Suppressor macrophage treated with lipopolysaccharide for 4 hours (primary cell): ENCODE measurements around the gene PARP2.

Experiments used
- DNase-seq: peaks from one replicate; pipeline ENCODE4 v3.0.0-alpha.2; 2020

Gene PARP2

DNA sequence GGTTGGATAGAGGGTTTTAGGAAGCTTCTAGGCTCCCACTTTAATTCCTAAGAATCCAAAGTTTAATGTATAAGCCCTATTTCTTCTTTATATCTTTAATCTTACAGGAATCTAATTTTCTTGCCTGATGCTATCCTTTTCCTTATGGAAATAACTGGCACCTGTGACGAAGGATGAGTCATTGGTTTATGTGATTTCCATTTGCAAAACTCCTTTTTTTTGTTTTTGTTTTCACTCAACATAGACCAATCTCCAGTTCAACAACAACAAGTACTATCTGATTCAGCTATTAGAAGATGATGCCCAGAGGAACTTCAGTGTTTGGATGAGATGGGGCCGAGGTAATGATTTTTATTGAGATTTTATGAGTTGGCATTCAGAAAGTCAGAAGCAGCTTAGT lies 6.8 kb downstream of the PARP2 start:
- DNase-seq, result no peak

DNA sequence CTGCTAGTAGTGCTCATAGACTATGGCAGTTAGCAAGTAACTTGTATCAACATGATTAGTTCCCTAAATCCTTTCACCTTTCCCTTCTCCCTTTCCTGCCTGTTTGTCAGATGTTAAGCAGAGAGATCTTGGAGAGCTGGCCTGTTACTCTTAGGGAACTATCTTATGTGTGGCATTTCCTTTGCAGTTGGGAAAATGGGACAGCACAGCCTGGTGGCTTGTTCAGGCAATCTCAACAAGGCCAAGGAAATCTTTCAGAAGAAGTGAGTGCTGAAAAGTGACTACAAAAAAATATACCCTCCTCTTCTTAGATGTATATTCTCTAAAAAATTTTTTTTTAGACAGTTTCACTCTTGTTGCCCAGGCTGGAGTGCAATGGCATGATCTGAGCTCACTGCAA lies 7.4 kb downstream of the PARP2 start:
- DNase-seq, result no peak

DNA sequence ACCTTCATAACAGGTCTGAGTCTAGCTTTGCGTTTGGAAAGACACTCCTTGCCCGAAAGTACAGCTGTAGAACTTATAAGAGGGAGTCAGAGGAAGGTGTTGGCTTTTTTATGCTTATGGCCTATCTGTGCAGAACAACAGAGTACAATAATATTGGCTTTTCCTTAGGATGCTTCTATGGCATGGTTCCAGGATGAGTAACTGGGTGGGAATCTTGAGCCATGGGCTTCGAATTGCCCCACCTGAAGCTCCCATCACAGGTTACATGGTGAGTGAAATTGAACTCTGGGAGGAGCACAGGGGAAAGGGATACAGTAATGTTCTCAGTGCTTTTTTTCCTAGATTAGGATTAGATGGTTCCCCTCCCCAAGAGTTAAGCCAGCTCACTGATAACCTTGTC lies 13.0 kb downstream of the PARP2 start:
- no peak for DNase-seq

DNA sequence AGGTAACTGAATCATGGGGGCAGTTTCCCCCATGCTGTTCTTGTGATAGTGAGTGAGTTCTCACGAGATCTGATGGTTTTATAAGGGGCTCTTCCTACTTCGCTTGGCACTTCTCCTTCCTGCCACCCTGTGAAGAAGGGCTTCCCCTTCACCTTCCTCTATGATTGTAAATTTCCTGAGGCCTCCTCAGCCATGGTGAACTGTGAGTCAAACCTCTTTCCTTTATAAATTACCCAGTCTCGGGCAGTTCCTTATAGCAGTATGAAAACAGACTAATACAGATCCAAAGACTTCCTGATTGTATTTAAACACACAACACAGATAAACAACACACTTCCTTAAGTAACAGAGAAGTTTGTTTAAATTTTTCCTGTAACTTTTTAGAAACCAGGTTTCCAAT lies 15.0 kb downstream of the PARP2 start:
- peak; percentile 35 for DNase-seq

DNA sequence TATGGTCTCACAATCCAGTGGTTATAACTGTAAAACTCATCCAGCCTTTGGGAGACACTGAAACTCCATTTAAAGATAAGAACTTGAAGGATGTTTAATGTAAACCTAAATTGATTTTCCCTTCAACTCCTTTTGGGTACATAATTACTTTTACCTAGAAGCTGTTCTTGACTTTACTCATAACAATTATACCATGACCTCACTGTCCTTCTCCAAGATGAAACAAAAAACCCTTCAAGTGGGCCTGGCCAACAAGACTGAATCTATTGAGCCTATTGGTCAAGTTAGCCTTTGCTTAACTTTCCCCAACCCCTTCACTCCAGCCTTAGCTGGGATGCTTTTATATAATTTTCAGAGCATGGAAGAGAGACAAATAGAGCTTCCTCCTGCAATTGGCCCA lies 22.5 kb downstream of the PARP2 start:
- DNase-seq, result no peak

DNA sequence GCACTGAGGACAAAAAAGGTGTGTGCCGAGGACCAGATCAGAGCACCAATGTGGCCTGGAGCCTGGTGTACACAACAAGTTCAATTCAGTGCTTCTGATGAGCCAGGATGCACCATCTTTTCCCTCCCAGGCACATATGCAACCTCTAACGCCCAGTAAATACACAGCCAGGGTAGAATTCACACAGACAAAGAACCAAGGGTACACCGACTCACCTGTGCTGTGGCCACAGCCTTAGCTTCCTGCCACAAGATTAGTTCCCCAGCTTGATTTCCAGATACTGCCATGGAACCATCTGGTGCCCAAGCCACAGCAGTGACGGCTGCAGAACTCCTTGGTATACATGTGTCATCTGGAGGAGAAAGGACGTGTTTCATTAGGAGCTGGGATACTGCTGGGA lies 29.4 kb downstream of the PARP2 start:
- no peak for DNase-seq

DNA sequence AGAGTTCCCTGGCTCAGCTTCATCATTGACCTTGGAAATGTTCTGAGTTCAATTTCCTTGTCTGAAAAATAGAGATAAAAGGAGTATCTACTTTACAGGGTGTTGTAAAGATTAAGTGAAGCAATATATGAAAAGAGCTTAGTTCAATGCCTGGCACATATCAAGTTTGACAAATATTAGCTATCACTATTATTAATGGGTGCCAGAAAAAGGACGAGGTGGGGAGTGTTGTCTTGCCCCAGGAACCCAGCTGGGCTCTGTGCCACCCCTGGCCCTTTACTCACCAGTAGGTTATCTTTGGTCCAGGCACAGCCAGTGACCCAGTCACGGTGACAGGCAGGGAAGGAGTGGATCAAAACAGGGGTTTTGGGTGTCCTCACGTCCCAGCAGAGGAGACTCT lies 32.0 kb downstream of the PARP2 start:
- DNase-seq, result no peak

DNA sequence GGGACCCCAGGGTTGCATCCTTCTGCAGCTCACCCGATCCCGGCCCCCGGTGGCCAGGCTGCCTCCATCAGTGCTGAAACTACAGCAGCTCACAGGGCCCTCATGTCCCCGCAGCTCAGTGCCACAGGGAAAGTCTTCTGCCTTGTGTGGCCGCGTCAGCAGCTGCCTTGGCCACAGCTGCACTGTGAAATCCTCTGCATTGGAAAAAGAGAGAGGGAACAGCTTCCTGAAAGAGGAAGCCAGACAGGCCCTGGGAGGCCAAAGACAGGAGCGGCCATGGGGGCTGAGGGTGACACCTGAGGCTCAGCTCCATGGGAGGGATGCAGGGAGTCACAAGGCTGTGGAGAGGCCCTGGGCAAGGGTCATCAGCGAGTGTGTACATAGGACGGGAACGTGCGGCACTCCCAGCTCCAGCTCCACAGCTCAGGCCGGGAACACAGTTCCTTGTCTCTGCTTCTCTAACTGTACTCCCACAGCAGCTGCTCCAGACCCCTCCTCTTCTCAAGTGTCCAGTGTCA lies 32.7 kb downstream of the PARP2 start:
- no peak for DNase-seq

DNA sequence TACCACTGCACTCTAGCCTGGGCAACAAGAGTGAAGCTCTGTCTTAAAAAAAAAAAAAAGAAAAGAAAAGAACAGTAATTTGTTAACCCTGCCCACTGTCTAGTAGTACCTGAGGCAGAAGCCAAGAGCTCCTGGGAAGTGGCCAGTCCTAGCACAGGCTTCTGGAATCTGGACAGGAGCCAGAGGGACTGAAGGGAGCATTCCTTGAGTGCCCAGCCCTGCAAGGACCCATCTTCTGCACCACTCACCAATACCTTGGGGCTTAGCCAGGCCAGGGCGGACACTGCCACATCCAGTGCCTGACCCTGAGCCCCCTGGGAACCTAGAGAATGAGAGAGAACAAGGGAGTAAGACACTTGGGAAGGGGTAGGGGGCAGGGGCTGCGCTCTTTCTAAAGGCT lies 33.7 kb downstream of the PARP2 start:
- DNase-seq, result no peak

DNA sequence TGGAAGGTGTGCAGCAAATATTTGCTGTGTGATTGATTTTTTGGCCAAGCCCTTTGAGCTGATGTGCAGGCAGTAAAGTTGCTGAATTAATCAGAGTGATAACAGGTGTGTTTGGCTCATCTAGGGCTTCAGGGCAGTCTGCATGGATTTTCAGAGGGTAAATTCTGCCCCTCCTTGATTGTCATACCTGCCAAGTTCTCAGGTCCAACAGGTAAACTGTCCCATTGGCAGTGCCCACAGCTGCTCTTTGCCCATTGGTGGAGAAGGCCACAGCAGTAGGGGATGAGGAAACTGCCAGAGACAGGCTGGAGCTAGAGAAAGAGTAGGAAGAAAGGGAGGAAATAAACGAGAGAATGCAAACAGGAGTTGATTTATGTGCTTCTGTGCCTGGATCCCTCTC lies 36.3 kb downstream of the PARP2 start:
- DNase-seq, result no peak

DNA sequence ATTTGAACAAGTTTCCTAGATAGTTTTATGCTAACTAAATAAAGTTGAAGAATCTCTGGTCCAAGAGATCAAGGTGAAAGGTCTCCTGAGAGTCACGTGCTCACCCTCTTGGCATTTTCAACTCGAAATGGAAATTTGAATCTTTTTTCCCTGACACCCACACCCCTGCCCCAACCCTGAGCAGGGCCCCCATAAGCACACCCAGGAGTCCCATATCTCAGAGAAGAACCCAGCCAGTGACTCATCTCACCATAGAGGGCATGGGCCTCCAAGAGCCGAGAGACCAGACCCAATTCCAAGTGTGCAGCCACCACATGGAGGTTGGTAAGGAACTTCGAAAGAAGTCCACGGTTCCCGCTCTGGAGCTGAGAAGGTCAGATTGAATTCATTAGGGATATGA lies 37.2 kb downstream of the PARP2 start:
- DNase-seq, result no peak

DNA sequence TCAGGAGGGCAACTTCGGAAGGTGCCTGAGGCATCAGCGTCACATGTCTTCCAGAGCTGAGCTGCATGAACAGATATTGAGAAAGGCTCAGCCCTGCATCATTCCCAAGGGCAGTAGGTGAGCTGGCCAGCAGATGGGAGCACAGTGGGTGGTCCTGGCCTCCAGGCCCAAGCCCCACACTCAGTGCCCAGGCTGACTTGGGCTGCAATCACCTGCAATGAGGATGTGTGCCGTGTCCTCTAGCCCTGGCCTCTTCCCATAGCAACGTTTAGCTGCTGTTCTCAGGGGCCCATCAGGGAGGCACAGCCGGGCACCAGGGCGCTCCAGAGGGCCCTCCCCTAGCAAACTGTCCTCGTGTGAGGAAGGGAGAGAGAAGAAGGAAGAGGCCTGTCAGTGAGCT lies 37.9 kb downstream of the PARP2 start:
- DNase-seq, result no peak

DNA sequence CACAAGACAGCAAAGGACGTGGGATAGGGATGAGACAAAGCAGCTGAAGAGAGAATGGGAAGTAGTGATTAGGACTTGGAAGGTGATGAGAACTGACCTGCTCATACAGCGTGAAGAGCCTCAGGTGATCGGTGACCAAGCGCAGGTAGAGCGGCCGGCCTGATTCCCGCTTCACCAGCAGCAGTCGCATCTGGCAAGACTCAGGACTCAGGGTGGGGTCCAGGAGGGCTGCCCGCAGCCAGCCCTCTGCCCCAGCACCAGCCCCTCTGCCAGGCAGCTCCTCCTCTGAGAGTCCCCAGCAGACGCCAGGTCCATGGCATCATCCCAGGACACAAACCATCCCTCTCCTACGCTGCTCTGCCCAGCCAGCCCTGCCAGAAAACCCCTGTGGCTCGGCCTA lies 39.1 kb downstream of the PARP2 start:
- no peak for DNase-seq

DNA sequence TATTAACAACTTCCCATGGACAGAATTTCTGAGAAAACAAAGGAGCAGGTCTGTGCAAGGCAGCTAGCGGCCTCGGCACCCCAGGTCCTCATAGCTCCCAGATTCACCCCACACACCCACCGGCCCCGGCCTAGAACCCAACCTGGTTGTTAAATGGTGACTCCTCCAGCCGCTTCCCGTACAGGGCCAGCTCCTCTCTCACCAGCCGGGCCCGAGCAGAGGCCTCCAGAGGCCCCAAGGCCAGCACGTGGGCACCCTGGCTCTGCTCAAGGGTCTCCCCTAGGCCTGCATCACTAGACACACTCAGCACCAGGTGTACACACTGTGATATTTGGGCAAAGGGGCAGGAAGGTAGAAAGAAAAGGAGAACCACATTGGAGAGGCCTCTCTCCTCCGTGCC lies 39.6 kb downstream of the PARP2 start:
- DNase-seq, result no peak

DNA sequence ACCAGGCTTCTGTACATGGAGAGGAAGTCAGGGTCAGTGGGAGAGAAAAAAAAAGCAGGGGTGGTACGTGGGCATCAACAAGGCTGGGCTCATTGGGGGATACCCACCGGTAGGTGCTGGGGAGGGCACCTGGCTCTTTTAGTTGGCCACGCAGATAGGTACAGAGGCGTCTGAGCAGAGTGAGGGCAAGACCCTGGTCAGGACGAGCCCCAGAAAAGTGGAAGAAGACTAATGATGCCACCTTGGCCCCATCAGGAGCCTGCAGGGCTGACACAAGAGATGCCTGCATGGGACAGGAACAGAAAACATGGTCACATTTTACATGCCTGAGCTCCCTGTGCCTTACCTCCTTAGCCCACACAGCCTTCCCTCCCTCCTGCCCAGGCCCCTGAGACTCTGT lies 40.2 kb downstream of the PARP2 start:
- no peak for DNase-seq

DNA sequence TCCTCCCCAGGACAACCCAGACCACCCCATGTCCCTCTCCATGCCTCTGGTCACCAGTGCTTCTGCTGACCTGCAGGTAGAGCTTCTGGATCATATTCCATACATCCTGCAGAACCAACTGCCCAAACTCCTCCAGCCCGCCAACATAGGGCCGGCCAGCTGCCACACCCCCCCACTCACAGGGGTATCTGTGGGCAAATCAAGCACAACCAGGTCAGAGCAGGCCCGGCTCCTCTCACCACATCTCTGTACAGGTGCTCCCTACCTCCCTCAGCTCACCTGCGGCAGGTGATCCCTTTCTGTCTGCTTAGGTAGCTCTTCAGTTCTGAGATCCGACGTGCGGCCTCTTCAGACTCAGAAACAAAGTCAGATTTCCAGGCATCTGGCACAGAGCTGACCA lies 40.9 kb downstream of the PARP2 start:
- DNase-seq, result no peak

DNA sequence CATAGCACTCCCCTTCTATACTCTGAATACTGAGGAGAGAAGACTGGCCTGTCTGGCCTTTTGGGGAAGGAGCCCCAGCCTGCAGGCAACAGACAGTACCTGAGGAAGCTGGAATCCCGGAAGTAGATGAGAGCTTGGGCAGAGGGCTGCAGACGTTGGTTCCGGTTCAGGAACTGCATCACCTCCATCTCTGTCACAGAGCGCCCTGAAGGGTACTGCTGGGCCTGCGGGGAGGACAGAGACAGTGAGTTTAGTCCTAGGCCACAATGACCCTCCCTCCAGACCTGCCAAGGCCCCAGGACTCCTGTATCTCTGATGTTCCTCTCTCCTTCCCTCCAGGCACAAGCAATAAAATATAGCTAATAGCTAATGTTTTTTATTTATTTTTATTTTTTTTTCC lies 41.5 kb downstream of the PARP2 start:
- no peak for DNase-seq

DNA sequence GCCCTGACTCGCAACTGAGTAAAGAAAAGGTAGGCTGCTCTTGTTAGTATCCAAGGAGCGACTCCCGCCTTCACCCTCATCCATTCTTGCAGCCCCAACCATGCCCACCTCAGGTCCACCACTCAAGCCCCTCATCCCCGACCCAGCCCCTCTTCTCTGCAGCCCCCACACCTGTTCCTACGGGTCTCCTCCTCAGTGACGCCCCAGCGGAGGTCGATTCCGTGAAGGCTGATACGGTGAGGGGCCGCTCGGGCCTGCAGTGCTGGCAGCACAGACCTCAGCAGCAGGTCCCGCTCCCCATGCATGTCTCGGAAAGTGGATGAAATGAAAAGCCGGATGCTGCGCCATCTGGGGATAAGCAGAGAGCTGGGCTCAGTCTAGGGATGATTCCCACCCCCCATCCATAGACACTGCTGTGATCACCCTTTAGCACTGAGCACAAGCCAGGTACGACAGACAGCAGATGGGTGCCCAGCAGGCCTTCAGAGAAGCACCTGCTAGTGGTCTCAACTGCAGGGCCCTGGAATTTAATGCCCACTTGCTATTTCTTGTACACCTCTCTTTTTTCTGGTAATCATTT lies 42.9 kb downstream of the PARP2 start:
- DNase-seq, result no peak

DNA sequence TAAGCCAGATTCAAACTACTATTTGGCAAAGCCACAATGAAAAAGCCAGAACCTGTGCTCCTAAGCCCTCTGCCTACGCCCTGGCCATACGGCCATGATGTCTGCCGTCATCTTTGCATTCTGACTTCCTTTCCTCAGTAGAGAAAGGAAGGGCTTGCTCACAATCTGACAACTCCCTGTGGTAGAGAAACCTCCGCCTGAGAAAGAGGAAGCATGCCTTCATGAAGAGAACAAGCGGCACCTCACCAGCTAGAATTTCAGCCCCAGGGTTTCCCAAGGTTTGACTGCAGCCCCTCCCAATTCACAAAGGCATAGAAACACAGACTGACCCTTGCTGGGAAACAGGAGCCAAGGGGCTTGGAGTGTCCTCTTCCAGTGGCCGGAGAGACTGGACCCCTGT lies 44.1 kb downstream of the PARP2 start:
- peak; percentile 85 for DNase-seq

DNA sequence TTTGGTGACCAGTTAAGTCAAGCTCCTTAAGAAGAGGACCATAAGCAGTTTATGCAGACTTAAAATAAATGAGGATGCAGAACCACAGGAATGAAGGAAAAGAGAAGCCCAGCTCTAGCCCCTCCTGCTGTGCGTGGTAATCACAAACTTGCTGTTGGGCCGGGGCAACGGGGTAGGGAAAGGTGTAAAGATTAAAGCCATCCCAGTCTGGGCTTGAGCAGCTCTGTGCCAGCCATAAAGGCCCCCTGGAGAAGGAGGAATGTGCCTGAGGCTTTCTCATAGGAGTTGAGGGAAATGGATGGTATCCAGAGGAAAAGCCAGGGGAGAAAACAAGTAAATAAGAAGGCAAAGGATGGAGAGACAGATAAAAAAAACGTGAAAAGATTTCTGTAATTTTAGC lies 44.7 kb downstream of the PARP2 start:
- DNase-seq, result no peak

DNA sequence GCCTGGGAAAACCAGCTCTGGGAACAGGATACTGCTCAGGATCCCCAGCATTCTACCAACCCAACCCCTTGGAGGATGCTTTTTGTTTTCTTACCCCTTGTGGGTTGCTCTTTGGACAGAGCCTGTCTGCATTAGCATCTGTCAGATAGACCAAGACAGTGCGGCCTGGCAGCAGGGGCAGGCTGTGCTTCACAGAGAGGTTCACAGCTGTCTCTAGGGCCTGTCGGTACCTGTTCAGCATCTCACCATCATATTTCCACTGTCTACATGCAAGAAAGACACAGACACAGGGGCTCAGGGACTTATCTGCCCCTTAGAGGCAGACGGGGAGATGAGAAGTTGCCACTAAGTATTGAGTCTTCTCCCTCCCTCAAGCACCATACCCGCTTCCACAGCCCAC lies 48.1 kb downstream of the PARP2 start:
- DNase-seq, result no peak

DNA sequence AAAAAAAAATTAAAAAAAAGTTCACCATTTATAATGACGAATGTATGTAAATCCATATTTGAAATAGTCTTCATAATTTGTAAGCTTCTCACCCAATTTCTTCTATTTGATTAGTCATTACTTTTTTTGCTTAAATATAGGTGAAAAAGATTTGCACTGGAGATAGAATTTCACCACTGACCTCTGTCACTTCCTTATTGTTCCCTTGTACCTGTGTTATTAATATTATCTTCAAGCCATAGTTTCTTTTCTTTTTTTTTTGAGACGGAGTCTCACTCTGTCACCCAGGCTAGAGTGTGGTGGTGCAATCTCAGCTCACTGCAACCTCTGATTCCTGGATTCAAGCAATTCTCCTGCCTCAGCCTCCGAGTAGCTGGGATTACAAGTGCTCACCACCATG lies 54.1 kb downstream of the PARP2 start:
- no peak for DNase-seq

DNA sequence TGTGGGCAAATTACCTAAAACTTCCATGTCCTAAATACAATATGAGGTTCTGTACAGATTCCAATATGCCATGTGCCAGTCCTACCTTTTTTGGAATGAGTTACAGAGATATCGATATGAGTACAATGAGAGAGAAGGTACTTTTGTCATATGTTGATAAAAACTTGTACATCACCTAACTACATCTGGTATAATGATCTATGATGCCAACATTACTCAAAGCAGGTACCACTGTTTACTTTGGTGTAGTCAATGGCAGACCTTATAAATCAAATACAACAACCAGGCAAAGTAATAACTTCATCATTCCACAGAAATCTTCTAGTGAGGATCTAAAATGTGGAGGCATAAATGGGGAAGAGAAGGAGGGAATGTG lies 57.1 kb downstream of the PARP2 start:
- DNase-seq, result no peak

DNA sequence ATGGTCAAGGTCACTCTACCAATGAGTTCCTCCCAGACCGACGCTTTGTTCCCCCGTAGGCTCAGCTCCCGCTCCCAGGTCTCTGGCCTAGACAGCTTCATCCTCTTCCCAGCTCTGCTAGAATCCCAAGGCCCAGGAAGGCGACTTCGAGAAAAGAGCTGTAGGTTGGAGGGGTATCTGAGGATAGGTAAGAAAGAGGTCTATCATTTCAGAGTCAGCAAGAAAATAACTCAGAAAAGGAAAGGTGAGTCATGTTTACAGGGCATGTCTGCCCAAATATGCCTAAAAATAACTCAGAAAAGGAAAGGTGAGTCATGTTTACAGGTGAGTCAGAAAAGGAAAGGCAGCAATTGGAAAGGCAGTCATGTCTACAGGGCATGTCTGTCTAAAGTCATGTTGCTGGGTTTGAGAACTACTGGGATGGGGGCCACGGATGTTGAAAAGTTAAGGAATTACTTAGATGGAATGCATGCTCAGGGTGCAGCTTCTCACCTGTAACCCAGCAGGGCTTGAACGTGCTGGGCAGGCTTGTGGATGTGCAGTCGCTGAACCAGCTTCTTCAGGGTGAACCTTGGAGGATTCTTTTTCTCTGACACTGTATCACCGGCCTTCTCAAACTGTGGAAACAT lies 57.6 kb downstream of the PARP2 start:
- no peak for DNase-seq

DNA sequence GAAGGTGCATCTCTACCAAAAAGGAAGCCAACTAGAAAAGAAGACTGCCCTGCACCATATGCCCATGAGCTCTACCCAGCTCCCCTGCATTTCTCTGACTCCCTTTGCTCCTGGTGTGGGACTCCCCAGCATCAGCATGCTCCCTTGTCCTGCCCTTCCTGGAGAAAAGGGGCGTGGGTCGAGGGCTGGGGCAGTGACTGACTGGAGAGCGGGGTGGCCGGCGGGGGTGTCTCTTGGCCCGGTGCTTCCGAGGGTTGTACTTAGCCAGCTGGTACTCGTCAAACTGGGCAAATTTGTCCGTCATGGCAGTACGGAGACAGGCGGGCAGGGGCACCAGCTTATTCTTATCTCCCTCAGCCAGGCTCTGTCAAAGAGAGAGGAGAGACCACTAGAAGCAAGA lies 60.1 kb downstream of the PARP2 start:
- DNase-seq, result no peak
